SK-N-MC (cell line): ENCODE results near the gene MBOAT7.

ENCODE experiments used
- DNase-seq: peaks from one replicate; pipeline ENCODE4 v3.0.0-alpha.2; 2011; ENCODE audit warnings: low read depth, low spot score
- H3K27ac ChIP-seq: fragments of 200-600 bp; sonication (generic); 2 replicates; pipeline ENCODE4 v1.5.1; 2016; ENCODE audit warnings: mixed run types
- H3K36me3 ChIP-seq: fragments of 200-600 bp; sonication (generic); 2 replicates; pipeline ENCODE4 v1.6.1; 2017; ENCODE audit warnings: antibody characterized with exemption, low read length, mixed read lengths; ENCODE audit not compliant: insufficient read depth
- H3K4me3 ChIP-seq: fragments of 200-600 bp; sonication (generic); 2 replicates; pipeline ENCODE4 v1.5.1; 2016
- H3K9ac ChIP-seq: fragments of 200-600 bp; sonication (generic); 2 replicates; pipeline ENCODE4 v1.8.0; 2017; ENCODE audit warnings: mixed run types, mixed read lengths; ENCODE audit not compliant: insufficient read length
- H3K9me3 ChIP-seq: fragments of 200-600 bp; sonication (generic); 2 replicates; pipeline ENCODE4 v1.6.1; 2017; ENCODE audit warnings: low read depth, mild to moderate bottlenecking, antibody characterized with exemption, low read length, moderate library complexity, mixed read lengths
- EZH2 ChIP-seq: fragments of 200-600 bp; sonication (generic); IDR thresholded peaks from one replicate; pipeline ENCODE4 v1.6.1; 2017; ENCODE audit warnings: antibody characterized with exemption
- FOXP2 ChIP-seq: optimal IDR thresholded peaks from 2 replicates; pipeline ENCODE3; 2011; ENCODE audit warnings: mild to moderate bottlenecking, moderate library complexity; ENCODE audit not compliant: insufficient read depth; ENCODE audit errors: extremely low read length, control extremely low read depth
- POLR2AphosphoS5 ChIP-seq: IDR thresholded peaks from 2 replicates; pipeline ENCODE4 v1.6.1; 2012; ENCODE audit warnings: mild to moderate bottlenecking, low read depth, low read length, borderline replicate concordance

MBOAT7 gene

GRCh38 chr19:54133957-54134590 is 55.3 kb downstream of the MBOAT7 start:
- H3K9ac ChIP-seq, result no peak overlapping the region
- H3K4me3 ChIP-seq, result no peak overlapping the region
- H3K36me3 ChIP-seq, result peaks cover 6% of the 10 kb centered on the region; the same call in 1 of the 2 replicates
- H3K27ac ChIP-seq, result no peak overlapping the region
- TF ChIP-seq POLR2AphosphoS5, result no peak
- no peak for TF ChIP-seq EZH2
- no peak for DNase-seq
- no peaks in the 10 kb centered on the region for H3K9me3 ChIP-seq

- Histone ChIP-seq H3K27ac (no peak overlapping the region), H3K9me3 (no peaks in the 10 kb centered on the region), H3K36me3 (peaks cover 7% of the 10 kb centered on the region; the same call in 1 of the 2 replicates), H3K4me3 (no peak overlapping the region), H3K9ac (no peak overlapping the region)
- DNase-seq, result peak; percentile 44
- TF ChIP-seq EZH2 (no peak), POLR2AphosphoS5 (no peak), FOXP2 (no peak)
Observed at GRCh38 chr19:54133312-54133956, 55.9 kb downstream of the MBOAT7 start.

- TF ChIP-seq POLR2AphosphoS5, result no peak
- no peak for TF ChIP-seq EZH2
- no peak for TF ChIP-seq FOXP2
- Histone ChIP-seq H3K9me3 (no peaks in the 10 kb centered on the region), H3K4me3 (no peak overlapping the region), H3K36me3 (peaks cover 28% of the 10 kb centered on the region; the same call in 1 of the 2 replicates), H3K27ac (no peak overlapping the region), H3K9ac (no peak overlapping the region)
- no peak for DNase-seq
Observed at GRCh38 chr19:54129617-54129996, 59.8 kb downstream of the MBOAT7 start.

- Histone ChIP-seq H3K9me3 (no peaks in the 10 kb centered on the region), H3K4me3 (no peak overlapping the region), H3K9ac (no peak overlapping the region), H3K27ac (no peak overlapping the region), H3K36me3 (peaks cover 34% of the 10 kb centered on the region; the same call in 1 of the 2 replicates)
- DNase-seq, result no peak
- TF ChIP-seq FOXP2 (no peak), POLR2AphosphoS5 (no peak), EZH2 (no peak)
Observed at GRCh38 chr19:54128796-54129616, 60.4 kb downstream of the MBOAT7 start.

GRCh38 chr19:54128441-54128725 is 61.0 kb downstream of the MBOAT7 start:
- TF ChIP-seq POLR2AphosphoS5 (no peak), EZH2 (no peak), FOXP2 (no peak)
- H3K9ac ChIP-seq, result no peak overlapping the region
- peaks cover 36% of the 10 kb centered on the region; the same call in 1 of the 2 replicates for H3K36me3 ChIP-seq
- H3K27ac ChIP-seq, result no peak overlapping the region
- DNase-seq, result no peak
- no peak overlapping the region for H3K4me3 ChIP-seq
- H3K9me3 ChIP-seq, result no peaks in the 10 kb centered on the region

- Histone ChIP-seq H3K9ac (no peak overlapping the region), H3K9me3 (no peaks in the 10 kb centered on the region), H3K36me3 (peaks cover 36% of the 10 kb centered on the region; the same call in 1 of the 2 replicates), H3K4me3 (no peak overlapping the region), H3K27ac (no peak overlapping the region)
- TF ChIP-seq FOXP2, result no peak
- no peak for TF ChIP-seq EZH2
- no peak for TF ChIP-seq POLR2AphosphoS5
- DNase-seq, result no peak
Observed at GRCh38 chr19:54127688-54128440, 61.5 kb downstream of the MBOAT7 start.

GRCh38 chr19:54125713-54126112 is 63.7 kb downstream of the MBOAT7 start:
- Histone ChIP-seq H3K27ac (no peak overlapping the region), H3K9me3 (no peaks in the 10 kb centered on the region), H3K36me3 (peaks cover 45% of the 10 kb centered on the region; the same call in 1 of the 2 replicates), H3K9ac (no peak overlapping the region), H3K4me3 (no peak overlapping the region)
- no peak for TF ChIP-seq FOXP2
- no peak for TF ChIP-seq POLR2AphosphoS5
- no peak for TF ChIP-seq EZH2
- no peak for DNase-seq

GRCh38 chr19:54124393-54124792 is 65.0 kb downstream of the MBOAT7 start:
- DNase-seq, result no peak
- no peak overlapping the region for H3K4me3 ChIP-seq
- TF ChIP-seq FOXP2 (no peak), POLR2AphosphoS5 (no peak), EZH2 (no peak)
- H3K9ac ChIP-seq, result no peak overlapping the region
- peaks cover 47% of the 10 kb centered on the region; the same call in 1 of the 2 replicates for H3K36me3 ChIP-seq
- no peak overlapping the region for H3K27ac ChIP-seq
- no peaks in the 10 kb centered on the region for H3K9me3 ChIP-seq
